PFSK-1 (cell line): ENCODE results near the gene NEMP2.

ENCODE experiments used
- REST ChIP-seq, 2 experiments: IDR thresholded peaks; 2 replicates each; pipeline versions ENCODE4 v1.6.1 to v1.8.0; 2011 to 2012; ENCODE audit warnings: low read depth in 2 of 2, low read length in 2 of 2, control low read depth in 1 of 2, inconsistent platforms in 1 of 2, mild to moderate bottlenecking in 1 of 2, moderate library complexity in 1 of 2; ENCODE audit not compliant: insufficient read depth in 1 of 2
- TAF1 ChIP-seq: IDR thresholded peaks from 2 replicates; pipeline ENCODE4 v1.6.1; 2012; ENCODE audit warnings: low read length, control low read depth, borderline replicate concordance; ENCODE audit not compliant: insufficient read depth

GRCh38 chr2:190499273-190499672 is 35.2 kb downstream of the NEMP2 start:
- no peak for TF ChIP-seq TAF1
- no peak for TF ChIP-seq REST (IDR thresholded peaks at IDR 0.05; ENCODE audit: insufficient read depth in 1 of 2, low read depth in 2 of 2, low read length in 2 of 2)
